Pons (tissue), 1 donor: Measurements from ENCODE around the gene URB2.
"Not testable (repeated sequence)": the region's sequence is repeated elsewhere in the genome, so short reads cannot be mapped to it uniquely, and the experiment has no call there.

Experiments
- DNase-seq: peaks from one replicate; pipeline ENCODE4 v3.0.0-alpha.2; 2016; ENCODE audit warnings: low spot score

The URB2 gene

GRCh38 chr1:229614701-229615100, 11.3 kb upstream of the URB2 start:
- no peak for DNase-seq

GRCh38 chr1:229617351-229618100, 8.5 kb upstream of the URB2 start:
- no peak for DNase-seq

GRCh38 chr1:229619002-229619401, 7.0 kb upstream of the URB2 start:
- DNase-seq = no peak

- no peak for DNase-seq
These were observed 6.4 kb upstream of the URB2 start for GRCh38 chr1:229619614-229620013.

GRCh38 chr1:229620876-229621275, 5.2 kb upstream of the URB2 start:
- DNase-seq = no peak

- no peak for DNase-seq
These were observed 4.4 kb upstream of the URB2 start for GRCh38 chr1:229621663-229622062.

GRCh38 chr1:229622641-229623120, 3.4 kb upstream of the URB2 start:
- DNase-seq = not testable (repeated sequence)

- no peak for DNase-seq
These were observed 2.8 kb upstream of the URB2 start for GRCh38 chr1:229623225-229623624.

GRCh38 chr1:229623838-229624237, 2.2 kb upstream of the URB2 start:
- DNase-seq = no peak

- DNase-seq = no peak
These were observed 1.5 kb upstream of the URB2 start for GRCh38 chr1:229624521-229625070.

- peak; percentile 38 for DNase-seq
These were observed 754 bp upstream of the URB2 start for GRCh38 chr1:229625071-229625914.

- no peak for DNase-seq
These were observed 956 bp downstream of the URB2 start for GRCh38 chr1:229627003-229627402.

- no peak for DNase-seq
These were observed 3.2 kb downstream of the URB2 start for GRCh38 chr1:229629261-229629660.

GRCh38 chr1:229631148-229631547, 5.1 kb downstream of the URB2 start:
- DNase-seq = no peak

- DNase-seq = no peak
These were observed 5.9 kb downstream of the URB2 start for GRCh38 chr1:229631966-229632365.

GRCh38 chr1:229636042-229636441, 10.0 kb downstream of the URB2 start:
- DNase-seq = no peak

GRCh38 chr1:229637746-229638145, 11.7 kb downstream of the URB2 start:
- DNase-seq = no peak

- no peak for DNase-seq
These were observed 14.4 kb downstream of the URB2 start for GRCh38 chr1:229640455-229640854.

- DNase-seq = no peak
These were observed 15.3 kb downstream of the URB2 start for GRCh38 chr1:229641306-229641705.

GRCh38 chr1:229642376-229642775, 16.3 kb downstream of the URB2 start:
- DNase-seq = no peak

GRCh38 chr1:229642970-229643369, 16.9 kb downstream of the URB2 start:
- no peak for DNase-seq

- peak; percentile 26 for DNase-seq
These were observed 18.1 kb downstream of the URB2 start for GRCh38 chr1:229643996-229644745.
